ENCODE measurements around the gene EMX1.

- TF ChIP-seq CTCF (IDR thresholded peaks at IDR 0.05), result peak in 5 of 6 experiments; percentile 34 to 74 (median 44)
- TF ChIP-seq POLR2A (IDR thresholded peaks at IDR 0.05), result no peak
Measured at GRCh38 chr2:72893594-72894319, 23.6 kb upstream of the EMX1 start.

All from esophagus squamous epithelium (tissue), 4 donors.